GM19328 (cell line): ENCODE data around the gene DCST1.

Source experiments
- ATAC-seq: cut with Tn5 transposase; IDR thresholded peaks from one replicate; pipeline ENCODE4 v1.9.1; 2021; ENCODE audit warnings: mild to moderate bottlenecking, moderate library complexity; ENCODE audit not compliant: unreplicated experiment

The DCST1 gene

GRCh38 chr1:155000726-155001424 lies 32.7 kb upstream of the DCST1 start:
- ATAC-seq, result peak; percentile 43

- no peak for ATAC-seq
Measured at GRCh38 chr1:155001425-155001674, 32.3 kb upstream of the DCST1 start.

GRCh38 chr1:155001675-155002463 lies 31.8 kb upstream of the DCST1 start:
- peak; percentile 47 for ATAC-seq

- ATAC-seq, result peak; percentile 4
Measured at GRCh38 chr1:155002464-155003226, 31.0 kb upstream of the DCST1 start, which contains the start of gene ZBTB7B. ZBTB7B (plus strand) TSS chr1:155002802; CDS start chr1:155014661, 11,859 bp downstream.

- ATAC-seq, result no peak
Measured at GRCh38 chr1:155003227-155003765, 30.3 kb upstream of the DCST1 start.

DNA sequence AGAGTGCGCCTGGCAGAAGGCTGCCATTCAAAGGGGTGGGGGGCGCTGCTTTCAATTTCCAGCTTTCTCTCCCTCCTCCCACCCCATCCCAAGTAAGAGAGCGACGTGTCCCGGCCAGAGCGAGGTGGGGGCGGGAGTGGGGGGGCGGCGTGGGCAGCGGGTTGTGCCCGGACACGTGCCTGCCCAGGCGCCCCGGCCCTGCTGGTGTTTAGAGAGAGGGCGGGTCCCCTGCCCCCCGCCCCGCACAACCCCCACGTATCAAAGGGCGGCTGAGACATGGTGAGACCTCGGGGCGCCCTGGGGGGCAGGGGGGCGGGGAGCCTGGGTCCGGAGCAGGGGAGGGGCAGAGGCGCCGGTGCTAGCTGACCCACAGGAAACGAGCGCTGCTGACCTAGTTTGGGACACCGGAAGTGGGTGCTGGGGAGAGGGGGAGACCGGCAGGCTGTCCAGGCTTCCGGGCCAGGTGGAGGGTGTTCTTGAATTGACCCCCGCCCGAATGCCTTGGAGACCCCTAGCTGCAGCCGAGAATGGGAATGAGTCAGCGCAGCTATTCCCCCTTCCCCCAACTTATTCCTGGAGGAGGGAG lies 29.8 kb upstream of the DCST1 start:
- ATAC-seq, result no peak

GRCh38 chr1:155004352-155005075 lies 29.1 kb upstream of the DCST1 start:
- ATAC-seq, result no peak

DNA sequence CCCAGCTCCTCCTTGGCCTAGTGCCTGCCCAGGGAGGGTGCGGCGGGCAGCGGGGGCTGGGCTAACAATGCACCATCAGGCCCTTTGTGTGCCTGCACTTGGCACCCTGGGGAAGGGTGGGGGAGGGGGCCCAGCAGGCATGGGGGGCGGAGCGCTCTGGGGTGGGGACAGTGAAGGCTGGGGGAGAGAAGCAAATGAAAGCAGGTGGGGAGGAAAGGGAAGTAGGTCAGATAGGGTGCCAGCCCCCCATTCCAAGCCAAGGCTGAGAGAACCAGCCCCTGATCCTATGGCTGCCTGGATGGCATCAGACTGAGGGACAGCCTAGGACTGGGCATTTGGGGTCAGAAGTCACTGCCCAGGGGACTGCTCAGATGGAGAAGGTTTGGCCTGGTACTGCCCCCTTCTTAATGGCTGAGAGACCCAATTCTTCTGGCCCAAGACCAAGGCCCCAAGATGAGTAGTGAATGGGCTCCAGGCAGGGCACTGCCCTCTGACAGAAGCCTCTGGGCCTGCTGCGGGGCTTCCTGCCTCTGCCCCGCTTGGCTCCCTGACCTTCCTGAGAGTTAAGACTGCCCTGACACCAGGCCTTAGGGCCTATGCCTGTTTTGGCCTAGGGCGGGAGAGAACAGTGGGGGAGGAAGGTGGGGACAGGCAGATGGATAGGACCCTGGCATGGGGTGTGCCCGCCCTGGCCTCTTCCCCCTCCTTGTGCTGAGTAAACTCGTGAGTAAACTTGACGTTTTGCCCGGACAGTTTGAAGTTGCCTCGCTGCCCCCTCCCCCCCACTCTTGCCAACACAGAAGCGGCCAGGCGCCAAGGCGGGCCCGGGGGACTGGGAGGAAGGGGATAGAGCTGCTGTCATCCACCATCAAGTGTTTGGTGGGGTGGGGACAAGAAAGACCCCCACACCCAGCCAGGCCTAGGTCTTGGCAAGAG lies 28.3 kb upstream of the DCST1 start:
- no peak for ATAC-seq

DNA sequence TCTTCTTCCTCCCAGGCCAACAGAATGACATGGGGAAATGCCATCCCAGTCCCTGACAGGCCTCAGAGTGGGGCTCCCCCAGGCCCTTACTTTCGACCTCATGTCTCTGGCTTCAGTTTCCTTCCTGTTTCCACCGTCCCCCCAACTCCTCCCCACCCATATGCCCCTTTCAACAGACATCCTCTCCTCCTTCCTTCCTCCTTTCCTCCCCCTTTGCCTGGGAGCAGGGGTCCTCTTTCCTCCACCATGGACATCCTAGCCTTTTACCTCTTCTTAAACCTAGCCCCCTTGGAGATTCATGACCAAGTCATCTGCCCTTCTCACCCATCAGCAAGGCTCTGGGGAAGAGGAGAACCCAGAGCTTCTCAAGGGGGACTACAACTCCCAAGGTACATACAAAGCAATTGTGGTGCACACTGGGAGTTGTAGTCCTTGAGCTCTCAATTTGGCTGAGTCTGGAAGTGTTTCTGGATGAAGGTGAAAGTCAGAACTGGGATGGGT lies 27.0 kb upstream of the DCST1 start:
- no peak for ATAC-seq

GRCh38 chr1:155007251-155007828 lies 26.3 kb upstream of the DCST1 start:
- ATAC-seq, result no peak

DNA sequence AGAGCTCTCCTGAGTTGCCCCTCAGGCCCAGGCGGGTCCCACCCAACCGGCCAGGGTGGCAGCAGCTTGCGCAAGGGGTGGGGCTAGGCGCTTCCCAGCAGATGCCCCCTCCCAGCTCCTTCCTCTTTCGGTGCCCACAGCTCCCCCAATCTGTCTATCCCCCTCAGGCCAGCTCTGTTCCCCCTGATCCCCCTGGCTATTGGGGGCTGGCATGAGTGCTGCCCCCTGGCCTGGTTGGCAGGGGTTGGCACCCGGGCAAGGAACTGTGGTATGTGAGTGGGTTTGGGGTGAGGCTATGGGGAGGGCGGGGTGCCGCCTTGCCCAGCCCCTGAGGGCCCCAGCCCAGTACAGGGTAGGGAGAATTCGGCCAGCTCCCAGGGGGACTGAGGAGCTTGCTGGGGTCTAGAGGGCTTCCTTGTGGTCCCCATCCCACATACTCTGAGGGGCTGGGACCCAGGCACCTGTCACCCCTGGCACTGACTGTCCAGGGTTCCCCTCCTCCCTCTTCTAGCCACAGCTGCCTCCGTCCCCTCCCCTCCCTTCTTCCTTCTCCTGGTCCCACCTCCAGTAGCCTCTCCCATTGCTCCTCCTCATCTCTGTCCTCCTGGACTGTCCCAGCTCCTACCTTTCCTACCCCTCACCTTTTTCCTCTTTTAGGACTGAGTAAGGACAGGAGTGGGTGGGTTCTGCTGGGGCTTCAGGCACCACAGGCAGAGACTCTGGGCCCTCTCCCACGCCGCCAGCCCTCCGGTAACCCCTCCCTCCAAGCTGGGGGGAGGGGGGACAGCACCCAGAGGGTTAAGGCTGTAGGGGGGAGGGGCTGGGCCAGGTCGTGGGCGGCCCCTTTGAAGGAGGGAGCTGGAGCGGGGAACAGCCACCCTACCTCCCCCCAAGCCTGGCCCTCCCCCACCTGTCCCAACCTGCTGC lies 25.3 kb upstream of the DCST1 start:
- no peak for ATAC-seq

DNA sequence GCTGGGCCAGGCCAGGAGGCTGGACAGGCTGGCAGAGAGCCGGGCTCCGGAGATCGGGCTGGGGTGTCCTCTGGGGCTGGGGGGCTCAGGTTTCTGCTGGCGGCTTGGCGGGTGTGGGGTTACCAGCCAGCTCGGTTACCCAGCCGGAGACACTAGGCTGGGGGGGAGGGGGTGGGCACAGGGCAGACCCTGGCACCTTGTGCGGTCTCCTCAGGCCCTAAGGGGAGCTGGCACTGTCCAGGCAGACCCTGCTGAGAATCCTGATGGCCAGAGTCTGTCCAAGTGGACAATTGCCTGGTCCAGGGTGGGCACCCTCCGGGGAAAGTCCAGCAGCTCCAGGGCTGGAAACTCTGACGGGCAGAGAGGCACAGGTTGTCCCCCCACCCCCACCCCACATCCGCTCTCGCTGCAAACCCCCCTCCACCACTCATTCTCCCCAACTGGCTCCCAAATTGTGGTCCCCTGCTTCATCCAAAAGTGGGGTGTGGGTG lies 24.4 kb upstream of the DCST1 start:
- no peak for ATAC-seq

DNA sequence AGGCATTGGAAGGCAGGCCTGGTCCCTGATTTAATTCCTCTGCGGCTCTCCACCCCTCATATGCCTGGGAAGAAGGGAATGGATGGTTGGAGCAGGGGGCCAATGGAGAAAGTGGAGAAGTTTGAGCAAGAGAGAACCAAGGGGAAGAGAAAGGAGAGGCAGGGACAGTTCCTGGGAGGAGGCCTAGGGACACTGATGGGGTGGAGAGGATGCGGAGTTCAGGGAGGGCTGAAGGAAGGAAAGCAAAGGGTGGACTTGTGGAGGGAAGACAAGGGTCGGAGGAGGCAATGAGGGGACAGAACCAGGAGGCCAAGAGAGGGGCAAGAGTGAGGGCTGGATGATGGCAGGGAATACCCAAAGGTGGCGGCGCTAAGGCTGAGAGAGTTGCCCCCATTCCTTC lies 23.9 kb upstream of the DCST1 start:
- ATAC-seq, result no peak

DNA sequence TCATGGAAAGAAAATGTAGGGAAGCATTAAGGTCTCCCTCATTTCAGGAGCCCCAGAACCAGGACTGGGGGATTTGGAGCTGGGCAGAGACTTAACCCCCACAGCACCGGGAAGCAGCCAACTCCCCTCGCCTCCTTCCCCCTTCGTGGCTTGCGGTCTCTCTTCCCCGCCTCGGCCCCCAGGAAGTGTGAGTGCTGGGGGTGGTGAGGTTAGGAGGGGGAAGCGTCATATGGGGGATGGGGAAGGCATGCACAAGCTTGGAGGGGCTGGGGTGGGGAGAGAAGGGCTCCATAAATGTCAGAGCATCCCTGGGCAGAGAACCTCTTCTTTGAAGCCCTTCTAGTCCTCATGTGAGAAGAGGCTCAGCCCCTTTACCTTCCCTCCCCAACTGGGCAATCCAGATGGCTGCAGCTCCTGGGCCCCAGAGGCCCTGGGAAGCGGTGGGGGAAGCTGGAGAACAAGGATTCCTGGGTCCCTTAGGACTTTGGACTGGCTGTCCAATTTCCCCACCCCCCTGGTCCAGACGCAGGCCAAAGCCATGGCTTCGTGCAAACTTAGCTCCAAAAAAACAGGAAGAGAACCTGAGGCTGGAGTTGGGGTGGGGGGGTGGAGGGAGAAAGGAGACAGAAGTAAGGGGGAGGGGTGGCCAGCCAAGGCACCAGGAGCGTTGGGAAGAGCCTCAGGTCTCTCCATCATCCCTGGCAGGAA lies 23.3 kb upstream of the DCST1 start:
- no peak for ATAC-seq

DNA sequence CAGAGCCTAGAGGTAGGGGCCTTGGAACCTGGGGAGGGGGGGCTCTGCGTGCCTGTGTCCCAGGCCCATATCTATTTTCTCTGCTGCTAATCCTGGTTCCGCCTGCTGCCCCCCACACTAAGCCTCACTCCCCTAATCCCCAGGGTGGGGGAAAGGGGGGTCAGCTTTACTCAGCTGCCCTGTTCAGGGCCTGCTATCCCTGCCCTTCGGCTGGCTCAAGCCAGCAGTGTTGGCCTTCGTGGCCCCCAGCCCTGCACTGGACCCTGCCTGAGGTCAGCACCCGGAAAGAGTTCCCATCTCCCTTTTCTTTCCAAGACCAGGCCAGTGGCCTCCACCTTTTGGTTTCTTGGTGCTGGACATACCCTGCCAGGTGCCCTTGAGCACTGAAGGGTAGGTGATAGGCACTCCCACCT lies 22.6 kb upstream of the DCST1 start:
- no peak for ATAC-seq

DNA sequence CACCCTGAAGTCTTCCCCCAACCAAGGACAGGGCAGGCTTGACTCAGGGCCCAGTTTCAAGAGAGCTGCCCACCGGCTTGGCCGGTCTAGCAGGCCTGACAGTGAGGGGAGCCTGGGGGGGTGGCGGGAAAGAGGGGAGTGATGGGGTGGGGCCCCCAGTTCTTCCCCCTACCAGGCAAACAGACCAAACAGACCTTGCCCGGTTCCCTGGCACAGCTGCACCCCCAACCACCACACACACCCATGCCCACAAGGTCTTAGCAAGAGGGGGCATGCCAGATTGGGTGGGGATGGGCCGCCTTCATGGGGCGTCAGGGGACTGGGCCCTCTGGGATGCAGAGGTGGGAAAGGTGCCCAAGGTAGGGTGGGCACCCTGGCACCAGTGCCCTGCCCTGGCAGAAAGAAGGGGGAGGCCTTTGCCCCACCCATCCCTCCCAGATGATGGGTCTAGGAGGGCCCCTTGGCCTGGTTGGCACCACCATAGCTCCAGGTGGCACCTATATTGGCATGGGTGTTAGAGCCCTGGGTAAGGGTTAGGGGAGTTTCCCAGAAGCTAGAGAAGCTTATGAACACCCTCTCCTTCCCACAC lies 22.1 kb upstream of the DCST1 start:
- ATAC-seq, result no peak
